Measurements from ENCODE around the gene RUNX1.

GRCh38 chr21:35021546-35021945 is 27.6 kb downstream of the RUNX1 start:
- TF ChIP-seq CTCF (IDR thresholded peaks at IDR 0.05) (no peak), POLR2A (IDR thresholded peaks at IDR 0.05) (no peak)
